ENCODE results near the gene ADARB2. TPM values are rescaled to one million over a fixed set of nuclear protein-coding genes. Genes with fewer than 3 reads are reported as not detected.
"Not testable (repeated sequence)": the region's sequence is repeated elsewhere in the genome, so short reads cannot be mapped to it uniquely, and the experiment has no call there.

ADARB2 gene
- total RNA-seq, 1 donor from 2014 or later = 0.10 TPM

GRCh38 chr10:1365540-1366321 lies 371.6 kb downstream of the ADARB2 start:
- DNase-seq = no peak

GRCh38 chr10:1364151-1364910 lies 373.0 kb downstream of the ADARB2 start:
- DNase-seq = no peak

GRCh38 chr10:1363446-1364121 lies 373.7 kb downstream of the ADARB2 start:
- DNase-seq = no peak

GRCh38 chr10:1362589-1363445 lies 374.5 kb downstream of the ADARB2 start:
- no peak for DNase-seq

- no peak for DNase-seq
Observed at GRCh38 chr10:1361411-1362105, 375.8 kb downstream of the ADARB2 start.

GRCh38 chr10:1360558-1361164 lies 376.7 kb downstream of the ADARB2 start:
- peak; percentile 55 for DNase-seq

GRCh38 chr10:1360011-1360557 lies 377.2 kb downstream of the ADARB2 start:
- no peak for DNase-seq

GRCh38 chr10:1359626-1359955 lies 377.7 kb downstream of the ADARB2 start:
- DNase-seq = no peak

GRCh38 chr10:1358860-1359625 lies 378.3 kb downstream of the ADARB2 start:
- DNase-seq = no peak

GRCh38 chr10:1358147-1358546 lies 379.2 kb downstream of the ADARB2 start:
- no peak for DNase-seq

GRCh38 chr10:1356349-1356748 lies 381.0 kb downstream of the ADARB2 start:
- DNase-seq = no peak

- no peak for DNase-seq
Observed at GRCh38 chr10:1354809-1355710, 382.3 kb downstream of the ADARB2 start.

GRCh38 chr10:1352296-1352695 lies 385.0 kb downstream of the ADARB2 start:
- not testable (repeated sequence) for DNase-seq

GRCh38 chr10:1348773-1349050 lies 388.6 kb downstream of the ADARB2 start:
- DNase-seq = no peak

- no peak for DNase-seq
Observed at GRCh38 chr10:1347962-1348772, 389.2 kb downstream of the ADARB2 start.

GRCh38 chr10:1347525-1347924 lies 389.8 kb downstream of the ADARB2 start:
- no peak for DNase-seq

GRCh38 chr10:1346201-1346600 lies 391.1 kb downstream of the ADARB2 start:
- DNase-seq = no peak

GRCh38 chr10:1345368-1345767 lies 392.0 kb downstream of the ADARB2 start:
- no peak for DNase-seq
